Stimulated activated CD8-positive, alpha-beta memory T cell treated with anti-CD3 and anti-CD28 coated beads, Interleukin-15, amount 100 ng/mL, for 1 hour (primary cell): ENCODE measurements around the gene WHRN.

ENCODE experiments used
- DNase-seq: peaks from one replicate; pipeline ENCODE4 v3.0.0-alpha.2; 2020; ENCODE audit warnings: low read depth

Gene WHRN

GRCh38 chr9:114364134-114365041 lies 140.9 kb downstream of the WHRN start:
- no peak for DNase-seq

GRCh38 chr9:114363424-114363823 lies 141.8 kb downstream of the WHRN start:
- DNase-seq = no peak

GRCh38 chr9:114362394-114362793 lies 142.9 kb downstream of the WHRN start:
- DNase-seq = no peak

GRCh38 chr9:114361542-114361941 lies 143.7 kb downstream of the WHRN start:
- no peak for DNase-seq

GRCh38 chr9:114359801-114360200 lies 145.5 kb downstream of the WHRN start:
- DNase-seq = no peak

GRCh38 chr9:114357911-114358328 lies 147.4 kb downstream of the WHRN start:
- DNase-seq = no peak

- no peak for DNase-seq
Observed at GRCh38 chr9:114357360-114357759, 147.9 kb downstream of the WHRN start.

- DNase-seq = no peak
Observed at GRCh38 chr9:114356792-114357191, 148.5 kb downstream of the WHRN start.

- DNase-seq = no peak
Observed at GRCh38 chr9:114355821-114356220, 149.5 kb downstream of the WHRN start.
